Measurements from ENCODE around the gene RNF130.
"Not testable (repeated sequence)": the region's sequence is repeated elsewhere in the genome, so short reads cannot be mapped to it uniquely, and the experiment has no call there.

RNF130 gene

GRCh38 chr5:180102636-180103035 is 31.1 kb upstream of the RNF130 start:
- DNase-seq: no peak

GRCh38 chr5:180101451-180102105 is 30.0 kb upstream of the RNF130 start:
- no peak for DNase-seq

GRCh38 chr5:180100621-180101450 is 29.3 kb upstream of the RNF130 start:
- DNase-seq: no peak

GRCh38 chr5:180099733-180100611 is 28.4 kb upstream of the RNF130 start:
- no peak for DNase-seq

GRCh38 chr5:180098991-180099732 is 27.6 kb upstream of the RNF130 start:
- no peak for DNase-seq

- DNase-seq: no peak
Observed at GRCh38 chr5:180098526-180098925, 27.0 kb upstream of the RNF130 start.

- DNase-seq: no peak
Observed at GRCh38 chr5:180097926-180098325, 26.4 kb upstream of the RNF130 start.

- DNase-seq: no peak
Observed at GRCh38 chr5:180097163-180097894, 25.8 kb upstream of the RNF130 start.

GRCh38 chr5:180096616-180097015 is 25.1 kb upstream of the RNF130 start:
- no peak for DNase-seq

GRCh38 chr5:180095545-180095944 is 24.0 kb upstream of the RNF130 start:
- no peak for DNase-seq

- DNase-seq: no peak
Observed at GRCh38 chr5:180093651-180094382, 22.3 kb upstream of the RNF130 start.

- no peak for DNase-seq
Observed at GRCh38 chr5:180093241-180093640, 21.7 kb upstream of the RNF130 start.

GRCh38 chr5:180090769-180091546 is 19.4 kb upstream of the RNF130 start:
- DNase-seq: no peak

- peak; percentile 91 for DNase-seq
Observed at GRCh38 chr5:180090098-180090768, 18.7 kb upstream of the RNF130 start.

GRCh38 chr5:180089628-180090027 is 18.1 kb upstream of the RNF130 start:
- not testable (repeated sequence) for DNase-seq

- no peak for DNase-seq
Observed at GRCh38 chr5:180088561-180088960, 17.0 kb upstream of the RNF130 start.

GRCh38 chr5:180086816-180087399 is 15.3 kb upstream of the RNF130 start:
- DNase-seq: no peak

- no peak for DNase-seq
Observed at GRCh38 chr5:180085837-180086236, 14.3 kb upstream of the RNF130 start.
